ENCODE measurements around the gene H6PD.

H6PD gene

DNA sequence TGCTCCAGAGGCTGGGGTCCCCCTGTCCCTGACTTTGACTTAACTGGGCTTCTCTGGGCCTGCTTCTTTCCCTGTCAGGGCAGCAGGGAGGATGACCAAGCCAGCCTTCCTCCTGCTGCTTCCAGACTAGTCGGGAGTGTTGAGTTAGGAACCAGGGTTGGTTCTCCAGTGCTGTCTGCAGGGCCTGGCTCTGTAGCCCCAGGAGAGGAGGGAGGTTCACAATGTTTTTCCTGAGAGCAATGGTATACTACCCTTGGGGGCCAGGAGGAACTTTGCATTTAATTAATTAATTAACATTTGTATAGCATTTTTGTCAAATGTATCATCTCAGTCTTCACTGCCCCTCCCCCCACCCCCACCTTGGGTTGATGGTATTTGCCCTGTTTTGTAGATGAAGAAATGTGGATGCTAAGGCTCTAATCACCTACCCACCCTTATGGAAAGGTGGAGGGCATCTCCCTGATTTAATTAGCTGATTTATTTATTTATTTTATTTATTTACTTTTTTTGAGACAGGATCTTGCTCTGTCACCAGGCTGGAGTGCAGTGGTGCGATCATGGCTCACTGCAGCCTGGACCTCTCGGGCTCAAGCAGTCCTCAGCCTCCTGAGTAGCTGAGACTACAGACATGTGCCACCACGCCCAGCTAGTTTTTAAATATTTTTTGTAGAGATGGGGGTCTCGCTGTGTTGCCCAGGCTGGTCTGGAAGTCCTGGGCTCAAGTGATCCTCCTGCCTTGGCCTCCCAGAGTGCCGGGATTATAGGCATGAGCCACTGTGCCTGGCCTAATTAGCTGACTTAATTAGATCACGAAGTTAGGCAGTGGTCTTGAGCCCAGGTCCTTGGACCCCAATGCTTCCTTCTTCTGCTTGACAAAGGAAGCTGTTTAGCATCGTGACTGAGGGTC is 6.6 kb downstream of the H6PD start:
- no peak for DNase-seq (ENCODE audit: low read depth, low spot score)

DNA sequence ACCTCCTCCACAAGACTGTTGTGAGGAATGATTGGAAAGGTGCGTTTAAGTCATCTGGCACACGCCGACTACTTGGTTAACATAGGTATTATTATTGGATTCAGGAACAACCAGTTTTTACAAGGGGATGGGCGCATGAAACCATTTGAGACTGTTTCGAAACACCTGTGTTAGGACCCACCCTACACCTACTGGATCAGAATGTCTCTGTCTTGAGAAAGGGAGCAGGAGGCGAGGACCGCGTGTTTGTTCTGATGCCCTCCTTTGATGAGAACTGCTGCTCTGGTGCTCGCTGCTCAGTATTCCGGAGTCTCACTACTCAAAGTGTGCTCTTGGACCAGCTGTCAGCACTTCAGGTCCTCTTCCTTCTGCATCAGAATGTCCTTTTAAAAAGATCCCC is 7.3 kb downstream of the H6PD start:
- DNase-seq (ENCODE audit: low read depth, low spot score), result no peak

DNA sequence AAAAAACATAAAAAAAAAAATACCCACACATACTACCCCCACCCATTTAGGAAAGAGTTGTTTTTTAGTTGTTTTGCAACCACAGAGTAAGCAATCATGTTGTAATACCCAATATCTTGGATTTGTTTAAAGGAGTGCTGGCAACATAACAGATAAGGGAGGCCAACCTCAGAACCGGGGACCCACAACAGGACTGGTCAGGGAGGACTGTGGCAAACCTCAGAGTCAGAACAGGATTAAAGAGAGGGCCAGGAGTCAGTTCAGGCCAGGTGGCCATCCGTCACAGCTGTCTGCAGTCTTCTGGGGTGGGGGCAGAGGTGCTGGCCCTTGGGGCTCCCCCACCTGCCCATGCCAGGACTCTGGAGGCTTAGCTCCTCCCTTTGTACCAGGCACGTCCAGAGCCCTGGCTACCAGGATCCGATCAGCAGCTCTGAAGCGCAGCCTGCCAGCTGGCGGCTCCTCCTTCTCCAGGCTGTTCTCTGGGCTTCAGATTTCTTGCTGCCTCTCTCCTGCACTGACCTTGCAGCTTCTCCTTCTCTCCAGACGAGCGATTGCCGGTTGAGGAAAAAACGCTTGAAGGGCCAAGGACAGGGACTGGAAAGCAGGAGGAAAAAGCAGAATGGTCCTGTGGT is 7.9 kb downstream of the H6PD start:
- peak; percentile 40 for DNase-seq (ENCODE audit: low read depth, low spot score)

DNA sequence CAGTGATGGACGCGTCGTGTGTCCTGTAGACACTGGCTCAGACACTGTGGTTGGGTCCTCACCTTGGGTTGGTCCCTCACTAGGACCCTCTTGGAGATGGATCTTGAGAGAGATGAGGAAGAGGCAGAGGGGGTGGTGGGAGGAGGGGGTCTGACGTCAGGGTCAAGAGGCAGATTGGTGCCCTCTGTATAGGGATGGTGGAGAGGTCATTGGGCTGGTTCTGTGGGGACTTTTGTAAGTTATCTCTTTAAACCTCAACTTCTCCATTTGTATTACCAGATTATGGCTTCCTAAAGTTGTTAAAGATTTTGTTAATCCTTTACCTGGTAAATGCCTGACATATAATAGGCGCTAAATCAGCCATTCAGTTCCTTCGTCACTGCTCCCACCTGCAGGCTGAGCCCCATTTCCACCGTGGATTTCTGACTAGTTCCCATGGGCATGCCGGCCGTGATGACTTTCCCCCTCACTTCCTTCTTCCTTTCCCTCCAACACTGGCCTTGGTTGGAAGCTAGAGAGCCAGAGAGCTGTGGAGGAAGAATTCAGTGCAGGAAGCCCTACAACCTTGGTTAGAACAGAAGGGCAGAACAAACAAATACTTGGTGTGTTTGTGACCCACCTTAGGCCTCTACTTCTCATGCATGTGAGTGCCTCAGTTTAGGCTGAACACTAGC is 8.6 kb downstream of the H6PD start:
- DNase-seq (ENCODE audit: low read depth, low spot score), result no peak

DNA sequence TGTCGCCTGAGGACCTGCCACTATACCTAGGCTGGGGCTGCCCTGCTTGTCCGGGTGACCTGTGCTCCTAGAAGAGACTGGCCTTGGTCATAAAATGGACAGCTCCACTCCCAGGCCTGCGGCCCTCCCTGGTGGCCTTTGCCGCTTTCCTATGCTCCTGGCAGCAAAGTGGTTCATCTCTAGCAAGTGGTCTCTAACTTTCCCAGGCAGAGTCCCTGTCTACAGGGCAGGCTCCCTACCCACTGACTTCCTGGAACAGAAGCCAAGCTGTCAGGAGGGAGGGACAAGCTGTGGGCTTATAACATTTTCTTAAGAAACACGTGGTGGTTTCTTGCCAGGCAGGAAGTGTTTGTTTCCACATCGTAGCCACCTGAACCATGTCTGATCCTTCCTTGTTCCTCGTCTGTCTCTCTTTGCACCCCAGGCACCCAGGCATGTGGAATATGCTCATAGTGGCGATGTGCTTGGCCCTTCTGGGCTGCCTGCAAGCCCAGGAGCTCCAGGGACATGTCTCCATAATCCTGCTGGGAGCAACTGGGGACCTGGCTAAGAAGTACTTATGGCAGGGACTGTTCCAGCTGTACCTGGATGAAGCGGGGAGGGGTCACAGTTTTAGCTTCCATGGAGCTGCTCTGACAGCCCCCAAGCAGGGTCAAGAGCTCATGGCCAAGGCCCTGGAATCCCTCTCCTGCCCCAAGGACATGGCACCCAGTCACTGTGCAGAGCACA is 10.1 kb downstream of the H6PD start:
- no peak for DNase-seq (ENCODE audit: low read depth, low spot score)

DNA sequence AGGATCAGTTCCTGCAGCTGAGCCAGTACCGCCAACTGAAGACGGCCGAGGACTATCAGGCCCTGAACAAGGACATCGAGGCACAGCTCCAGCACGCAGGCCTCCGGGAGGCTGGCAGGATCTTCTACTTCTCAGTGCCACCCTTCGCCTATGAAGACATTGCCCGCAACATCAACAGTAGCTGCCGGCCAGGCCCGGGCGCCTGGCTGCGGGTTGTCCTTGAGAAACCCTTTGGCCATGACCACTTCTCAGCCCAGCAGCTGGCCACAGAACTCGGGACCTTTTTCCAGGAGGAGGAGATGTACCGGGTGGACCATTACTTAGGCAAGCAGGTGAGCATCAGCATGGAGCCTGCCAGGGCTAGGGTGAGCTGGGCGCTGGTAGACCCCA is 10.7 kb downstream of the H6PD start:
- no peak for DNase-seq (ENCODE audit: low read depth, low spot score)

DNA sequence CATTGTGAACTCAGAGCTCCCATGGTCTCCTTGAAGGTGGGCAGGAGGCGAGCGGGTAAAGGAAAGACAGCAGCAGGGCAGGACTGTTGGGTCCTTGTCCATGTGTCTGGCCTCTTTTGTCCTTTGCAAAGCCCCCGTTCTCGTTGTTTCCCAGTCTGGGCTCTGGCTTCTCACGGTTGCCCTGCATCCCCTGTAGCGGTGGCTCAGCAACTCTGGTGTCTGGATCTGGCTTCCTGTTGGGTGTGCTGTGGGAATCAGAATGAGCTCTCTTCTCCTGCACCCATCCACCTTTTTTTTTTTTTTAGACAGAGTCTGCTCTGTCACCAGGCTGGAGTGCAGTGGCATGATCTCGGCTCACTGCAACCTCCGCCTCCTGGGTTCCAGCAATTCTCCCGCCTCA is 11.1 kb downstream of the H6PD start:
- no peak for DNase-seq (ENCODE audit: low read depth, low spot score)

DNA sequence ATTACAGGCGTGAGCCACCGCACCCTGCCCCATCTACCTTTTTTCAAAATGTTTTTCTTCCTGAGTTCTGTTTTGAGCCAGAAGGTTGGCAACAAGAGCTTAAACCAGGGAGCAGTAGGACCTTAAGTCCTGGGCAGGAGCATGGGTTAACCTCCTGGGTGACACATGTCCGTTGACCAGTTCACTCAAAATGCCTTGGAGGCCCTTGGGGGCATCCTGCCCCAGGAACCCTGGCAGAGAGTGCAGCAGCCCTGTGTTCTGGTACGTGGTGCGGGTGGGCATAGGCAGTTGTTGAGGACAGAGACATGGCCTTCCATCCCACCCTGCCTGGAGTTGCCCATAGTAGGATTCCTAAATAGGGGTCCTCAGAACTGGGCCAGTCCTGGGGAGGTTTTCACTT is 11.6 kb downstream of the H6PD start:
- DNase-seq (ENCODE audit: low read depth, low spot score), result no peak

DNA sequence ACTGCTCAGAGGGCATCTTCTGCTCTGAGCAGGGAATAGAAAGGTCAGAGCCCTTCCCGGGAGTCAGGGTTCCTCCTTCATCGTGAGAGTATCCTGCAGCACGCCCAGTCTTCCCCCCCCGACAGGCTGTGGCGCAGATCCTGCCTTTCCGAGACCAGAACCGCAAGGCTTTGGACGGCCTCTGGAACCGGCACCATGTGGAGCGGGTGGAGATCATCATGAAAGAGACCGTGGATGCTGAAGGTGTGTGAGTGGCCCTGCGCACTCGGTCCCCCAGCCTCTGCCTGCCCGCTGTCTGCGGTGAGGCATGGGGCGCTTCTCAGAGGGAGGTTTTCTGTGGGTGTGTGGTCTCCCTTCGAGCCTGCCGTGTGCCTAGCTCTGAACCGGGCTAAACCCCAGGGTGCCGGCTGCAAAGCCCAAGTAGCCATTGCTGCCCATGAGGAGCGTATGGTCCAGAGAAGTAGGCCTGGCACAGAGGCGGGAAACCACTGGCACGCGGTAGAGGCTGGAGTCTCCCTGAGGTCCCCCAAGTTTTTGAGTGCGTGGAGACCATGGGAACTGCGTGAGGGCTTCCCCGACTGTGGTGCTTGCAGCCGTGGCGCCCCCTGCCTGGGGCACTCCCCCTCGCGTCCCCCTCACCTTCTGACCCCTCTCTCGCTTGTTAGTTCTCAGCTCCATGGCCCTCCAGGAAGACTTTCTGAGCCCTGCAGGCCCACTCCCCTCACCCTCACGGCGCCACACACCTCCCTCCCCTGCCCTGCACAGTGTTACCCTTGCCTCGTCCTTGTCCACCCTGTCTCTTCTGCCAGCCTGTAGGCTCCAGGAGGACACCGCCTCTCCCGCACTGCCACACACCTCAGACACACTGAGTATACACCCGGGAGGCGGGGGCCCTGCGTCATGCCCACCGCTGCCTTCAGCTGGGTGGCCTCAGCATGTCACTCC is 12.5 kb downstream of the H6PD start:
- DNase-seq (ENCODE audit: low read depth, low spot score), result no peak

DNA sequence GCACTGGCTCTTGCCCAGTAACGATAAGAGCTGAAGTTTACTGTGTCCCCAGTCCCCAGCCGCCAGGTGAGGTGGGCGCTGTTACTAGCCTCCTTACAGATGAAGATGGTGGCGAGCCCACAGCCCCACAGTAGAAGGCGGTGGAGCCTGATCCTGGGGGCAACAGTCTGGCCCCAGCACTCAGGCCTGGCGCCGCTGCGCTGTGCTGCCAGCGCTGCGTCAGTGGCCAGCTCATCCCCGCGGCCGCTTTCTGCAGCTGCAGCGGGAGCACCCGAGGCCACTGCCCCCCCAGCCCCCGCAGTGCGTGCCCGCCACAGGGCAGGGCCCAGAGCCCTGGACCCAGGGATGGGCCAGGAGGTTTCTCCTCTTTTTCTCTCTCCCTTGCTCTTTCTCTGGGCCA is 13.3 kb downstream of the H6PD start:
- no peak for DNase-seq (ENCODE audit: low read depth, low spot score)

DNA sequence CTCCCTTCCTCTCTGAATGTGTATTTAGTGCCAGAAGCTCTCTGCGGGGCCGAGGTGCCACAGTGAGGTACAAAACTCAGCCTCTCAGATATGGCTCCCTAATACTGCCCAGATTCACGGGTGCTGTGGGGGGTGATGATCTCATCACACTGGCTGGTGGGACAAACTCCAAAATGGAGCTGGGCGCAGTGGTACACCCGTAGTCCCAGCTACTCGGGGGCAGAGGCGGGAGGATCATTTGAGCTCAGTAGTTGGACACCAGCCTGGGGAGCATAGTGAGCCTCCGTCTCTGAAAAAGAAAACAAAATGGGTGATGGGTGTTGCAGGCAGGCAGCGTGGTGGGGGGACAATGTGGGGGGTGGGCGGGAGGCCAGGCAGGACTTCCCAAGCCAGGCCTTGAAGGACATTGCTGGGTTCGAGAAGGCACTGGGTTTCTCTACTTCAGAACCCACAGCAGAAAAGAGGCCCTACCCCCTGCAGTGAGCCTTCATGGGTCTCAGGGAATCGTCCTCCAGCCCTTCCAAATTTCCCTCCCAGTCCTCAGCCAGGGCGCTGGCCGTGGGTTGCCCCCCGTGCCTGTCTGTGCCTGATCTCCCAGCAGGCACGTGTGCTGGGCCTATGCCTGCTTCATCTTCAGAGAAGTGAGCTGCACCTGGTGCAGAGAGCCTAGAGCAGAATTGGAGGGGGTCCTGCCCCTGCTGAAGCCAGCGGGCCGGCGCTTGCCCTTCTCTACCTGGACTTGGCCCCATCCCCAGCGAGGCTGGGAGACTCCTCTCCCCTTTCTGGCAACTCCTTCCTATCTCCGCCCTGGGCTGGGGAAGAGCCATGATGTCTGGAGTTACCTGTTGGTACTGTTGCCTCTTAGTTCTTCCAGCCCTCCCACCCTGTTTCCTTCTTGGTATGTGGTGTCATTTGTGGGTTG is 14.0 kb downstream of the H6PD start:
- no peak for DNase-seq (ENCODE audit: low read depth, low spot score)

DNA sequence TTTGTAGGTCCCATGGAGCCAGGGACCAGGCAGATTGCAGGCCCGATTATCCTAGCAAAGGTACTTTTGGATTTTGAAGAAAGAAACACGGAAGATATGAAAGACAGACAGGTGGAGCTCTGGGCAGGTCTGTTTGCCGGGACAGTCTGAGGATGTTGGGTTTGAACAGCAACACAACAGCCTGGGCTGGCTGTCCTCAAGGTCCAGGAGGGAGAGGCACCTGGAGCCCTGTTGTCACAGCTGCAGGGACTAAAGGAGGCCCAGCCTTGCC is 14.6 kb downstream of the H6PD start:
- DNase-seq (ENCODE audit: low read depth, low spot score), result no peak

DNA sequence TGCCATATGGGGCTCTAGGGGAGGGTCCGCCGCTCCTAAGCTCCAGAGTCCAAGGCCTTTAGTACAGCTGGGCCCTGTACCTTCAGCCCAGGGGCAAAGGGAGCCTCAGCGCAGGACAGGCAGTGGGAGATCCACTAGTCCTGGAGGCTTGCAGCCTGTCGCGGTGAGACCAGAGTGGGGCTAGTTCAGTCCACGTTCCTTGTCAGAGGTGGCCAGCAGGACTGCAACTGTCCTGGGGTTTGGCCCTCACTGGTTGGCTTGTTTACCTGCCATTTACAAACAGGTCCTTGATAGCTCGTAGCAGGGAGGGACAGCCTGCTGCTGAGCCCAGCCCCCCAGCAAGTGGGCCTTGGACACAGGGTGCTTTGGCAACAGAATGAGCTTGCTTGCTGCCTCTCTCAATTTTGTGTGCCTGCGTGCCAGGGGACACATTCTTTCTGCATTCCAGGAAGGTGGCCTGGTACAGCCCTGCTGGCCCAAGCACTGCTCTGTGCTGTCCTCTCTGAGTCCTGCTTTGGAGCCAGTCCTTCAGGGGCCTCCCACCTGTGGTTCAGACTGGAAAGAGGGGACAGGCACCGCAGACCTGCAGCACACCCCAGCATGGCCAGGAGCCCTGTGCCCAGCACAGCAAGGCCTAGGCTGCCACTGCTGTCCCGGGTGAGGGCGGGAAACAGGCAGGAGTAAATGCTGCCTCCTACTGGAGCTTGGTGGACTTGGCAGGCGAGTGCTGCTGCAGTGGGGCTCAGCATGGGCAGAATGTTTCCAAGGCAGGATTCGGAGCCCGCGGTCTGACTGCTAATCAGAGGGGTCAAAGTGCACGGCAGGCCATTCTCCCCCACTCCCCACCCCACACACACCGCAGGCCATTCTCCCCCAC is 15.2 kb downstream of the H6PD start:
- DNase-seq (ENCODE audit: low read depth, low spot score), result peak; percentile 60

DNA sequence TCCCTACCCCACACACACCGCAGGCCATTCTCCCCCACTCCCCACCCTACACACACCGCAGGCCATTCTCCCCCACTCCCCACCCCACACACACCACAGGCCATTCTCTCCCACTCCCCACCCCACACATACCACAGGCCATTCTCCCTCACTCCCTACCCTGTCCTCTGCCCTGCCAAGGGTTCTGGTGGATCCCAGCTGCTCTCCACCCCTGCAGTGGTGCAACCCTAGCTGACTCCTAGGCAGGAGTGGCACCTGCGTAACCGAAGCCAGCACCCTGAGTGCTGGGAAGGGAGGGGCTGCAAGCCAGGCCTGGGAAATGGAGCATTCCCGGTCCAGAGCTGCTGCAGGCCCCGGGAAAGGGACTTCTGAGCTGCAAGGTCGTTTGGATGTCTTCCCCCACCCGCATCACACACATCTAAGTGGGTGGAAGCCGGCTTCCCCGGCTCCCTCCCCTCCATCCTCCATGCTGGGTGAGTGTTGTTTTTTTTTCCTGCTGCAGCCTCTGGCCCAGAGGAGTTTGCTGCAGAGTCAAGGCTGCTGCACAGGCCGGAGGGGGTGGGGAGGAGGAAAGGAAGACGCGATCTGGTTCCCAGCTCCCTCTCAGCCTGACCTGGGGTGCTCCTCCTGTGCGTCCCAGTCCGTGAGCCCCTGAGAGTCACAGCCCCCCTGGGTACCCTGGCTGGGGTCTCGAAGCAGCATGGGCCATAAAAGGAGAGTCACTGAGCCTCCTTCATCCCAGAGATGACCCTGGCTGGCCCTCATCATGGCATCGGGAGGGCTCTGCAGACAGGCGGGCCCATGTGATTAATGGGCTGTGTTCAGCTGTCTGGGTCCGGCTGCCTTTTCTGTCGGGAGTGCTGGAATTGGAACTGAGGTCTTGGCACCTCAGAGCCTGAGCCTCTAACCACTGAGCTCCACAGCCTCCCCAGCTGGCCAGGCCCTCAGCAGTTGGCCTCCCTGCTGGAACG is 16.1 kb downstream of the H6PD start:
- no peak for DNase-seq (ENCODE audit: low read depth, low spot score)

DNA sequence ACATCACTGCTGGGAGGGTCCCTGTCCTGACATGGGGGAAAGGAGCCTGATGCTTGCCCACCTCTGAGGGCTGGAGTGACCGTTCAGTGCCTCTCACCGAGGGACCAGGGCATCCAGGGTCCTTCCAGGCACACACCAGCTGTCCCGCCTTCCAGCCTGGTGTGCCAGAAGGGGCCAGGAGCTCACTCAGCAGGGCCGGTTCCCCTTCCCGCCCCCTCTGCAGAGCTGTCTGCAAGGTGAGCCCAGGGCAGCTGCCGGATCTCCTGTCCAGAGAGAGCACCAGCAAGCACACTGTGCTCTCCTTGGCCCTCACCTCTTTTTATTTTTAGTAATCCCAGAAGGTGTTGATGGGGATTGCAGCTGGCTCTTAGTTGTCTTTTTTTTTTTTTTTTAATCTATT is 16.9 kb downstream of the H6PD start:
- DNase-seq (ENCODE audit: low read depth, low spot score), result no peak

DNA sequence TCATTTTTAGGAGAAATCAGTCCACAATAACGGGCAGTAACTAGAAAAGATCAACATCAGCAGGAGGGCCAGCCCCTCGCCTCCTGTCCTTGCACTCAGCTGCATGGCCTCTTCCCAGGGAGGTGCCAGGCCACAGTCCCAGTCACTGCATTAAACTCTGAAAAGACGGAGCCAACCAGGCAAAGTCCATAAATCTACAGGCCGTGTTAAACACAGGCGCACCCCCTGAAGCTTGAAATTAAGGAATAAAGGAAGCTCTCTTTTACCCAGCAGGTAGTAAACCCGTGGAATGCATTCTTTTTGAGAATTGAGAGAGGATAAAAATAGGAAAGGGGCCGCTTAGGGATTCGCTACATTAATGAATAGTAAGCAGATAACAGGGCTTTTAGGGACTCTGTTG is 18.4 kb downstream of the H6PD start:
- peak; percentile 33 for DNase-seq (ENCODE audit: low read depth, low spot score)

DNA sequence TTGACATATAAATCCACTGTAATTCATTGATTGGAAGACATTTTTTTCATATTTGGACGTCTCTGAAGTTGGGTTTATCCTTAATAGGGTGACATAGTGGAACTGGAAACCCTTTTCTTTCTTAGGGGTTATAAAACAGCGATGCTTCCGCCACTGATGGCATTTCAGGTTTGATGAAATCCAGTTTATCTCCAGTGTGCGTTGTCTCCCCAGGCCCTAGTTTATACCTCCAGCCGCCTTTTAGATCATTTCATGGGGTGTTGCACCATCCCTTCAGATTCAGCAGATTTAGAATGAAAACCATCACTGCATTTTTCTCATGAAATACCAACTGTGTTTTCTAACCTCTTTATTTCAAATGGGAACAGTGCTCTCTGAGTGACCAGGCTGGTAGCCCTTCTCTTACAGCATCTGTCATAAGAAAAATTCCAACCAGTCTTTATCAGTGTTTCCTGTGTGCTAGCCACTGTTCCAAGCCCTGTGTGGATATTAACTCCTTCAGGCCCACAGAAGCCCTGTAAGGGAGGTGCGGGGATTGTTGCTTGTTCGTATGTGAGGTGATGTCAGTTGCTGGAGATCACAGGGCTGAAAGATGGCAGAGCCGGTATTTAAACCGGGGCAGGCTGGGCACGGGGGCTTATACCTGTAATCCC is 19.0 kb downstream of the H6PD start:
- peak; percentile 28 for DNase-seq (ENCODE audit: low read depth, low spot score)

Measured in astrocyte of the hippocampus (primary cell).